ENCODE data around the gene DCHS1.

DCHS1 gene

DNA sequence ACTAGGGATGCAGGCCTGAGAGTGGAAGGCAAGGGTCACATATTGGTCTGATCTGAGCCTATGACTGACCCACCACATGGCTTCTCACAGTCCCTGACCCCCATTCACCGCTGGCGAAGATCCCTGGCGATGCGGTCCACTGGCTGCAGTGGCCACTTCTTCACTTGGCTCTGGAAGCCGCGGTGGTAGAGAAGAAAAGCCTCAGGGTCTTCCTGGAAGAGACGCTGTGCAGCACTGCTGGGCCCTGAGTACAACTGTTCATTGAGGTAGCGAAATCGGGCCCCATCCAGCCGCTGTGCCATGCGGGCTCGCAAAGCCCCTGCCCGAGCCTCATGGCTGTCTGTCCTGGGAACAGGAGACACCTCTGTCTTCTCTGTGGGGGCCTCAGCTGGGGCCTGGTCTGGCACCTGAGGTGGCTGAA lies 54.6 kb downstream of the DCHS1 start:
- Mint-ChIP-seq H3K9me3 (no peaks in the 10 kb centered on the region), H3K27ac (no peak overlapping the region), H3K36me3 (peaks cover 22 to 38% of the 10 kb centered on the region in 2 donors), H3K4me1 (peaks cover 11 to 27% of the 10 kb centered on the region in 2 donors), H3K27me3 (no peaks in the 10 kb centered on the region), H3K4me3 (no peak overlapping the region)
- DNase-seq (no peak), ATAC-seq (replicated peaks) (no peak)

- ATAC-seq (replicated peaks): no peak
- no peak overlapping the region for H3K27ac Mint-ChIP-seq
- peaks cover 24 to 42% of the 10 kb centered on the region in 2 donors for H3K36me3 Mint-ChIP-seq
- no peak for DNase-seq
- H3K4me3 Mint-ChIP-seq: no peak overlapping the region
- no peaks in the 10 kb centered on the region for H3K27me3 Mint-ChIP-seq
- H3K4me1 Mint-ChIP-seq: peaks cover 14 to 25% of the 10 kb centered on the region in 2 donors
- H3K9me3 Mint-ChIP-seq: no peaks in the 10 kb centered on the region
Measured at GRCh38 chr11:6599881-6600390, 55.7 kb downstream of the DCHS1 start.

- no peak overlapping the region for H3K4me3 Mint-ChIP-seq
- no peak for DNase-seq
- H3K27ac Mint-ChIP-seq: no peak overlapping the region
- no peaks in the 10 kb centered on the region for H3K9me3 Mint-ChIP-seq
- no peak for ATAC-seq (replicated peaks)
- no peaks in the 10 kb centered on the region for H3K27me3 Mint-ChIP-seq
- H3K36me3 Mint-ChIP-seq: peaks cover 26 to 46% of the 10 kb centered on the region in 2 donors
- H3K4me1 Mint-ChIP-seq: peaks cover 16 to 27% of the 10 kb centered on the region in 2 donors
Measured at GRCh38 chr11:6599449-6599848, 56.2 kb downstream of the DCHS1 start.

GRCh38 chr11:6598555-6598954 lies 57.1 kb downstream of the DCHS1 start:
- Mint-ChIP-seq H3K36me3 (peaks cover 30 to 52% of the 10 kb centered on the region in 2 donors), H3K9me3 (no peaks in the 10 kb centered on the region), H3K27ac (peak overlapping the region; percentile 70), H3K27me3 (no peaks in the 10 kb centered on the region), H3K4me1 (peaks cover 21 to 31% of the 10 kb centered on the region in 2 donors), H3K4me3 (no peak overlapping the region)
- DNase-seq (no peak), ATAC-seq (replicated peaks) (no peak)

DNA sequence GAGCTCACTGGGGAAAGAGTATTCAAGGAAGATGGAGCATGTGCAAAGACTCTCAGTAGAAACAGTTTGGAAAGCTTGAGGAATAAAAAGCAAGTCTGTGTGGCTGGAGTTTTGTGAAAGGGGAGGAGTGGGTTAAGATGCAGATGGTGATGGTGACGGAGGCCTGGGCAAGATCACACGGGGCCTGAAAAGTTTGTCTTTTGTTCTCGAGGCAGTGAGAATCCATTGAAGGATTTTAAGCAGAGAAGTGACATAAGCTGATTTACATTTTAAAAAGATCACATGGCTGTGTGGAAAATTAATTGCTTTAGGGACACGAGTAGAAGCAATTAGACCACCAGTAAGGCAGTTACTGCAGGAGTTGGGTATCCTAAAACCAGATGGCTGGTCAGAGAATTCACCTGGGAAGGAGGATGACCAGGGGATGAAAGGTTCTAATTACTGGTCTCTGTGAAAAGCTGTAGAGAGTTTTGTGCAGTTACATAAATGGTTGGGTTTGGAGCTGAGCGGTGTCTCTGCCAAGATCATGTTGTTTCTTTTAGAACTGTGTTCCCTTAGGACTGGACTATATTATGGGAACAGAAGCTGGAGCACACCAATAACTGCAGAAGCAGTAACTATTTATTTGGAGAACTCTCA lies 59.3 kb downstream of the DCHS1 start:
- DNase-seq: no peak
- ATAC-seq (replicated peaks): no peak
- no peaks in the 10 kb centered on the region for H3K9me3 Mint-ChIP-seq
- H3K36me3 Mint-ChIP-seq: peaks cover 32 to 67% of the 10 kb centered on the region in 2 donors
- no peak overlapping the region for H3K27ac Mint-ChIP-seq
- no peaks in the 10 kb centered on the region for H3K27me3 Mint-ChIP-seq
- H3K4me3 Mint-ChIP-seq: no peak overlapping the region
- H3K4me1 Mint-ChIP-seq: peaks cover 22 to 28% of the 10 kb centered on the region in 2 donors

DNA sequence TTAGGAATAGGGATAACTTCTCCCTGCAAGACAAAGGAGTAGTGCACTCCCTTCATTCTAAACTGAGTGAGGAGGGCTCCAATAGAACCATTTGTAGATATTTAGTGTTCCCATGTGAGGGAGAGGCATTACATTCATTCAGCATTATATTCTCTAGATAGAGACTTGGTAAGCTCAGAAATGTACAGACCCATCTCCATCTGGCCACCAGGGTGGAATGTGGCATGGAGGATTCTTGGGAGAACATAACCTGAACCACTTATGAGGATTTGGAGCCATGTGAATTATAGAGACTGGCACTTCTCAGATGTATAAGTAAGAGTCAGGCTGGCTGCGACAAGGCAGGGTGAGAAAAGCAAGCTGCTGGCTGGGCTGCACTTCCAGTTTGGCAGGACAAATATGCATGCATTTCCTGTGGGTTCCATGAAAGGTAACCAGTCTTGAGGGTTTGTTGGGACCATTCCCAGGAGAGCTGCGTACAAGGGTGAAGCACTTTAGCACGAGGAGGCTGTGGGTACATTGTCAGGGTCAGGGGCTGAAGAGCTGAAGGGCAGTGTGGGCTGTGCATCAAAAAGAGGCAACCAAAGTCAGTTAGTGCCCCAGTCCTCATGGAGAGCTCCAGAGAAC lies 61.4 kb downstream of the DCHS1 start:
- Mint-ChIP-seq H3K36me3 (peaks cover 33 to 67% of the 10 kb centered on the region in 2 donors), H3K27me3 (no peaks in the 10 kb centered on the region), H3K4me3 (no peak overlapping the region), H3K27ac (no peak overlapping the region), H3K4me1 (peaks cover 18 to 28% of the 10 kb centered on the region in 2 donors), H3K9me3 (no peaks in the 10 kb centered on the region)
- DNase-seq (no peak), ATAC-seq (replicated peaks) (no peak)

- Mint-ChIP-seq H3K9me3 (peaks cover 9 to 15% of the 10 kb centered on the region in 2 donors), H3K4me1 (peaks cover 0 to 10% of the 10 kb centered on the region in 2 donors), H3K4me3 (no peak overlapping the region), H3K27me3 (no peaks in the 10 kb centered on the region), H3K36me3 (peaks cover 33 to 56% of the 10 kb centered on the region in 2 donors), H3K27ac (no peak overlapping the region)
- ATAC-seq (replicated peaks) (no peak), DNase-seq (no peak)
Measured at GRCh38 chr11:6588018-6588417, 67.6 kb downstream of the DCHS1 start.

DNA sequence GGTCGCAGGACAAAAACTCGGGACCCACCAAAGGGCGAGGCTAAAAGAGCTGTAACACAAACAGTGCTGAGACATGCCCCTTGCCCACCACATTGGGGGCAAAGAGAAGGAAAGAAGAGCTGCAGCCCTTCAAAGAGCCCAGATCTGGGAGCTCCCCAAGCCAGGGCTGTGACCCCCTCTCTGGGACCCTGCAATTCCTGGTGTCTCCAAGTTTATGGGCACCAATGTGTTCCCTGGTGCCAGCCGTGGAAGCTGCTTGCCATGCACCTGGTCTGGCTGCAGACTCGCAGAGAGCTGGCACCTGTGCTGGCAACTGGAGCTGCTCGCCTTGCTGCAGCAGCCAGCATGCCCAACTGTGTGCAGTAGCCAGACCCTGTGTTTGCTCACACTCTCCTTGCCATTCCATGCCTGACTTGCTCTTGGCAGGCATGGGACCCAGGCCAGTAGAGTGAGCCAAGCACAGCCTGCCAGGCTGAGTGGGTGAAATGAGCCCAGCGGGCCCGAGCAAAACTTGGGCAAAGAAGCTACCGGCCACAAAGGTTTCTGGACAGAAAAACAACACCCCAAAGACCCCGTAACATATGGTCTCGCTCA lies 68.2 kb downstream of the DCHS1 start:
- Mint-ChIP-seq H3K27ac (no peak overlapping the region), H3K9me3 (peaks cover 12 to 18% of the 10 kb centered on the region in 2 donors), H3K4me1 (peaks cover 0 to 9% of the 10 kb centered on the region in 2 donors), H3K4me3 (no peak overlapping the region), H3K36me3 (peaks cover 35 to 56% of the 10 kb centered on the region in 2 donors), H3K27me3 (no peaks in the 10 kb centered on the region)
- no peak for ATAC-seq (replicated peaks)
- no peak for DNase-seq

GRCh38 chr11:6586434-6587359 lies 68.9 kb downstream of the DCHS1 start:
- peaks cover 0 to 6% of the 10 kb centered on the region in 2 donors for H3K4me1 Mint-ChIP-seq
- H3K27me3 Mint-ChIP-seq: no peaks in the 10 kb centered on the region
- ATAC-seq (replicated peaks): no peak
- H3K9me3 Mint-ChIP-seq: peaks cover 14 to 22% of the 10 kb centered on the region in 2 donors
- no peak overlapping the region for H3K27ac Mint-ChIP-seq
- no peak for DNase-seq
- no peak overlapping the region for H3K4me3 Mint-ChIP-seq
- H3K36me3 Mint-ChIP-seq: peaks cover 39 to 56% of the 10 kb centered on the region in 2 donors

- Mint-ChIP-seq H3K4me1 (peaks cover 0 to 6% of the 10 kb centered on the region in 2 donors), H3K27ac (no peak overlapping the region), H3K9me3 (peaks cover 14 to 22% of the 10 kb centered on the region in 2 donors), H3K36me3 (peaks cover 56 to 63% of the 10 kb centered on the region in 2 donors), H3K27me3 (no peaks in the 10 kb centered on the region), H3K4me3 (no peak overlapping the region)
- ATAC-seq (replicated peaks) (no peak), DNase-seq (no peak)
Measured at GRCh38 chr11:6584528-6584927, 71.1 kb downstream of the DCHS1 start.

DNA sequence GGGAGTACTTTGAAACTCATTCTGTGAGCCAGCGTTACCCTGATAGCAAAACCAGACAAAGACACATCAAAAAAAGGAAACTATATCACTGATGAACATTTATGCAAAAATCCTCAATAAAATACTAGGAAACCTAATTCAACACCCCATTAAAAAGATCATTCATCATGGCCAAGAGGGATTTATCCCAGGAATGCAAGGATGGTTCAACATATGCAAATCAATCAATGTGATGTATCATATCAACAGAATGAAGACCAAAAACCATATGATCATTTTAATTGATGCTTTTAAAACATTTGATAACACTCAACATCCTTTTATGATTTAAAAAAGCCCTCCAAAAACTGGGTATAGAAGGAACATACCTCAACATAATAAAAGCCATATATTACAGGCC lies 72.0 kb downstream of the DCHS1 start:
- ATAC-seq (replicated peaks): no peak
- no peak overlapping the region for H3K27ac Mint-ChIP-seq
- H3K4me1 Mint-ChIP-seq: peaks cover 0 to 6% of the 10 kb centered on the region in 2 donors
- no peaks in the 10 kb centered on the region for H3K27me3 Mint-ChIP-seq
- H3K4me3 Mint-ChIP-seq: no peak overlapping the region
- peaks cover 14 to 22% of the 10 kb centered on the region in 2 donors for H3K9me3 Mint-ChIP-seq
- peaks cover 58 to 65% of the 10 kb centered on the region in 2 donors for H3K36me3 Mint-ChIP-seq
- no peak for DNase-seq

DNA sequence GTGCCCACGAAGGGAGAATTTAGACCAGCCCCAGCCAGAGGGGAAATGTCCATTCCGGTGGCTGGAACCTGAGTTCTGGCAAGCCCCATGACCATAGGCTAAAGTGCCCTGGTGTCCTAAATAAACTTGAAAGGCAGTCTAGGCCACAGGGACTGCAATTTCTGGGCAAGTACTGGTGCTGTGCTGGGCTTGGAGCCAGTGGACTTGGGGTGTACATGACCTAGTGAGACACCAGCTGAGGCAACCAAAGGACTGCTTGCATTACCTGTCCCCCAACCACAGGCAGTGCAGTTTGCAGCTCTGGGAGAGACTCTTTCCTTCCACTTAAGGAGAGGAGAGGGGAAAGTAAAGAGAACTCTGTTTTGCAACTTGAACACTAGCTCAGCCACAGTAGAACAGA lies 75.9 kb downstream of the DCHS1 start:
- H3K4me3 Mint-ChIP-seq: no peak overlapping the region
- peaks cover 50 to 58% of the 10 kb centered on the region in 2 donors for H3K36me3 Mint-ChIP-seq
- peaks cover 6% of the 10 kb centered on the region in 2 donors for H3K4me1 Mint-ChIP-seq
- no peak overlapping the region for H3K27ac Mint-ChIP-seq
- no peaks in the 10 kb centered on the region for H3K27me3 Mint-ChIP-seq
- H3K9me3 Mint-ChIP-seq: peaks cover 11 to 20% of the 10 kb centered on the region in 2 donors
- ATAC-seq (replicated peaks) (no peak), DNase-seq (no peak)

DNA sequence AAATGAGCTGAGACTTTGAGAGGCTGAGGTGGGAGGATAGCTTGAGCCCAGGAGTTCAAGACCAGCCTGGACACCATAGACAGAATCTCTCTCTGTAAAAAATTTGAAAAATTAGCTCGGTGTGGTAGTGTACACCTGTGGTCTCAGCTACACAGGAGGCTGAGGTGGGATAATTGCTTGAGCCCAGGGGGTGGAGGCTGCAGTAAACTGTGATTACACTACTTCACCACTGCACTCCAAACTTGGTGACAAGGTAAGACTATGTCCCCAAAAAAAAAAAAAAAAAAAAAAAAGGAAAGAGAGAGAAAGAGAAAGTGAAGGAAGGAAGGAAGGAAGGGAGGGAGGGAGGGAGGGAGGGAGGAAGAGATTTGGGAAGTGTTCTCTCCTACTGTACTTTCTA lies 77.5 kb downstream of the DCHS1 start:
- ATAC-seq (replicated peaks): peak in 1 of 2 donors; percentile 38
- H3K36me3 Mint-ChIP-seq: peaks cover 37 to 43% of the 10 kb centered on the region in 2 donors
- H3K4me1 Mint-ChIP-seq: peaks cover 3 to 6% of the 10 kb centered on the region in 2 donors
- H3K9me3 Mint-ChIP-seq: peaks cover 6 to 8% of the 10 kb centered on the region in 2 donors
- no peak for DNase-seq
- no peaks in the 10 kb centered on the region for H3K27me3 Mint-ChIP-seq
- H3K4me3 Mint-ChIP-seq: no peak overlapping the region
- no peak overlapping the region for H3K27ac Mint-ChIP-seq

Measured in stimulated activated naive B cell treated with anti-CD40 and anti-IgM and Interleukin-4, amounts not matched to agents 10 μg/mL and 1 μg/mL and 100 μg/mL, for 72 hours (primary cell).